ENCODE results near the gene MISFA.

The MISFA gene

DNA sequence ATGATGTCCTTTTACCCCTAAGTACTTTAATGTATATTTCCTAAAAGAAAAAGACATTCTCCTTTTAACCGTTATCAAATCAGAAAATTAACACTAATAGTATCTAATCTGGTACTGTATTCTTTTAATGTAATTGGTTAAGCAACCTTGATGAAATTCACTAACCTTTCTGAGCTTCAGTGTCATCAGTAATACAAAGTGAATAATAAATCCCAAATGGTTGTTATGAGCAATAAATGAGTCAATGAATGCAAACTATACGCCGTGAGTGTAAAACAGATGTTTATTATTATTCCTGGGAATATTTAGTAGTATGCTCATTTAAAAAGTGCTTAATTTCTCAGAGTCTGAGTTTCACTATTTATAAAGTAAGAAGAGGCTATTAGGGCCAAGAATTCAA is 32.5 kb upstream of the MISFA start:
- ATAC-seq: peak; percentile 38; the same call in 1 of the 3 replicates
- no peak for TF ChIP-seq PPARA (CRISPR knock-in tag; IDR thresholded peaks at IDR 0.05; ENCODE audit: borderline replicate concordance)
- no peak for TF ChIP-seq ZC3H10 (CRISPR knock-in tag; IDR thresholded peaks at IDR 0.05)
- TF ChIP-seq, protein P1, sequence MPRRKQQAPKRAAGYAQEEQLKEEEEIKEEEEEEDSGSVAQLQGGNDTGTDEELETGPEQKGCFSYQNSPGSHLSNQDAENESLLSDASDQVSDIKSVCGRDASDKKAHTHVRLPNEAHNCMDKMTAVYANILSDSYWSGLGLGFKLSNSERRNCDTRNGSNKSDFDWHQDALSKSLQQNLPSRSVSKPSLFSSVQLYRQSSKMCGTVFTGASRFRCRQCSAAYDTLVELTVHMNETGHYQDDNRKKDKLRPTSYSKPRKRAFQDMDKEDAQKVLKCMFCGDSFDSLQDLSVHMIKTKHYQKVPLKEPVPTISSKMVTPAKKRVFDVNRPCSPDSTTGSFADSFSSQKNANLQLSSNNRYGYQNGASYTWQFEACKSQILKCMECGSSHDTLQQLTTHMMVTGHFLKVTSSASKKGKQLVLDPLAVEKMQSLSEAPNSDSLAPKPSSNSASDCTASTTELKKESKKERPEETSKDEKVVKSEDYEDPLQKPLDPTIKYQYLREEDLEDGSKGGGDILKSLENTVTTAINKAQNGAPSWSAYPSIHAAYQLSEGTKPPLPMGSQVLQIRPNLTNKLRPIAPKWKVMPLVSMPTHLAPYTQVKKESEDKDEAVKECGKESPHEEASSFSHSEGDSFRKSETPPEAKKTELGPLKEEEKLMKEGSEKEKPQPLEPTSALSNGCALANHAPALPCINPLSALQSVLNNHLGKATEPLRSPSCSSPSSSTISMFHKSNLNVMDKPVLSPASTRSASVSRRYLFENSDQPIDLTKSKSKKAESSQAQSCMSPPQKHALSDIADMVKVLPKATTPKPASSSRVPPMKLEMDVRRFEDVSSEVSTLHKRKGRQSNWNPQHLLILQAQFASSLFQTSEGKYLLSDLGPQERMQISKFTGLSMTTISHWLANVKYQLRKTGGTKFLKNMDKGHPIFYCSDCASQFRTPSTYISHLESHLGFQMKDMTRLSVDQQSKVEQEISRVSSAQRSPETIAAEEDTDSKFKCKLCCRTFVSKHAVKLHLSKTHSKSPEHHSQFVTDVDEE (CRISPR knock-in tag; IDR thresholded peaks at IDR 0.05): no peak
- no peak for TF ChIP-seq ZFP3 (CRISPR knock-in tag; IDR thresholded peaks at IDR 0.05)
- TF ChIP-seq, protein P2, sequence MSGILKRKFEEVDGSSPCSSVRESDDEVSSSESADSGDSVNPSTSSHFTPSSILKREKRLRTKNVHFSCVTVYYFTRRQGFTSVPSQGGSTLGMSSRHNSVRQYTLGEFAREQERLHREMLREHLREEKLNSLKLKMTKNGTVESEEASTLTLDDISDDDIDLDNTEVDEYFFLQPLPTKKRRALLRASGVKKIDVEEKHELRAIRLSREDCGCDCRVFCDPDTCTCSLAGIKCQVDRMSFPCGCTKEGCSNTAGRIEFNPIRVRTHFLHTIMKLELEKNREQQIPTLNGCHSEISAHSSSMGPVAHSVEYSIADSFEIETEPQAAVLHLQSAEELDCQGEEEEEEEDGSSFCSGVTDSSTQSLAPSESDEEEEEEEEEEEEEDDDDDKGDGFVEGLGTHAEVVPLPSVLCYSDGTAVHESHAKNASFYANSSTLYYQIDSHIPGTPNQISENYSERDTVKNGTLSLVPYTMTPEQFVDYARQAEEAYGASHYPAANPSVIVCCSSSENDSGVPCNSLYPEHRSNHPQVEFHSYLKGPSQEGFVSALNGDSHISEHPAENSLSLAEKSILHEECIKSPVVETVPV (CRISPR knock-in tag; IDR thresholded peaks at IDR 0.05): no peak
- no peak for TF ChIP-seq ESRRG (CRISPR knock-in tag; IDR thresholded peaks at IDR 0.05)
- TF ChIP-seq, protein P3, sequence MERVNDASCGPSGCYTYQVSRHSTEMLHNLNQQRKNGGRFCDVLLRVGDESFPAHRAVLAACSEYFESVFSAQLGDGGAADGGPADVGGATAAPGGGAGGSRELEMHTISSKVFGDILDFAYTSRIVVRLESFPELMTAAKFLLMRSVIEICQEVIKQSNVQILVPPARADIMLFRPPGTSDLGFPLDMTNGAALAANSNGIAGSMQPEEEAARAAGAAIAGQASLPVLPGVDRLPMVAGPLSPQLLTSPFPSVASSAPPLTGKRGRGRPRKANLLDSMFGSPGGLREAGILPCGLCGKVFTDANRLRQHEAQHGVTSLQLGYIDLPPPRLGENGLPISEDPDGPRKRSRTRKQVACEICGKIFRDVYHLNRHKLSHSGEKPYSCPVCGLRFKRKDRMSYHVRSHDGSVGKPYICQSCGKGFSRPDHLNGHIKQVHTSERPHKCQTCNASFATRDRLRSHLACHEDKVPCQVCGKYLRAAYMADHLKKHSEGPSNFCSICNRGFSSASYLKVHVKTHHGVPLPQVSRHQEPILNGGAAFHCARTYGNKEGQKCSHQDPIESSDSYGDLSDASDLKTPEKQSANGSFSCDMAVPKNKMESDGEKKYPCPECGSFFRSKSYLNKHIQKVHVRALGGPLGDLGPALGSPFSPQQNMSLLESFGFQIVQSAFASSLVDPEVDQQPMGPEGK (CRISPR knock-in tag; IDR thresholded peaks at IDR 0.05; ENCODE audit: borderline replicate concordance): no peak
- no peak for TF ChIP-seq ARNTL (CRISPR knock-in tag; IDR thresholded peaks at IDR 0.05; ENCODE audit: borderline replicate concordance, low read depth)

DNA sequence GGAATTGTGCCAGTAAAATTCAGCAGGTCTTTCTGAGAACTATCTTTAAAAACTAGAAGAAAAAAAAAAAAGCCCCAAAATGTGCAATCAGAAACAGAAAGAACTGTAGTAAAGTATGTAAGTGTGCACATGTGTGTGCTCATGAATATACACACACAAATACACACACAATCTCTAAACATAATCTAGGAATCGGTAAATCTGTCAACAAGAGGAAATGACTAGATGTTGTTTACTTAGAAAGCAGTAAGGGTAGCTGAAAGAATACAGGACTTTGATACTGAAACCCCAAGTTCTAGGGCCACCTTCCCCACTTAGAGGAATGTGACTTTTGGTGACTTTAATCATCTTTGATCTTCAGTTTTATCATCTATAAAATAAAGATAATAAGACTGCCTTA is 24.2 kb upstream of the MISFA start:
- no peak for ATAC-seq
- no peak for TF ChIP-seq ISL1 (CRISPR knock-in tag; IDR thresholded peaks at IDR 0.05)
- TF ChIP-seq CSDC2 (CRISPR knock-in tag; IDR thresholded peaks at IDR 0.05): no peak
- no peak for TF ChIP-seq BACH2 (CRISPR knock-in tag; IDR thresholded peaks at IDR 0.05; ENCODE audit: borderline replicate concordance)
- no peak for TF ChIP-seq RARB (CRISPR knock-in tag; IDR thresholded peaks at IDR 0.05)
- no peak for TF ChIP-seq ZNF70 (CRISPR knock-in tag; IDR thresholded peaks at IDR 0.05)
- TF ChIP-seq OSR1 (CRISPR knock-in tag; IDR thresholded peaks at IDR 0.05): no peak
- TF ChIP-seq ZFP3 (CRISPR knock-in tag; IDR thresholded peaks at IDR 0.05): no peak
- TF ChIP-seq PPARA (CRISPR knock-in tag; IDR thresholded peaks at IDR 0.05; ENCODE audit: borderline replicate concordance): no peak
- TF ChIP-seq, protein P4, sequence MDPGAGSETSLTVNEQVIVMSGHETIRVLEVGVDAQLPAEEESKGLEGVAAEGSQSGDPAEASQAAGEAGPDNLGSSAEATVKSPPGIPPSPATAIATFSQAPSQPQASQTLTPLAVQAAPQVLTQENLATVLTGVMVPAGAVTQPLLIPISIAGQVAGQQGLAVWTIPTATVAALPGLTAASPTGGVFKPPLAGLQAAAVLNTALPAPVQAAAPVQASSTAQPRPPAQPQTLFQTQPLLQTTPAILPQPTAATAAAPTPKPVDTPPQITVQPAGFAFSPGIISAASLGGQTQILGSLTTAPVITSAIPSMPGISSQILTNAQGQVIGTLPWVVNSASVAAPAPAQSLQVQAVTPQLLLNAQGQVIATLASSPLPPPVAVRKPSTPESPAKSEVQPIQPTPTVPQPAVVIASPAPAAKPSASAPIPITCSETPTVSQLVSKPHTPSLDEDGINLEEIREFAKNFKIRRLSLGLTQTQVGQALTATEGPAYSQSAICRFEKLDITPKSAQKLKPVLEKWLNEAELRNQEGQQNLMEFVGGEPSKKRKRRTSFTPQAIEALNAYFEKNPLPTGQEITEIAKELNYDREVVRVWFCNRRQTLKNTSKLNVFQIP (CRISPR knock-in tag; IDR thresholded peaks at IDR 0.05; ENCODE audit: borderline replicate concordance, low read depth): no peak
- TF ChIP-seq ZNF565 (CRISPR knock-in tag; conservative IDR thresholded peaks at IDR 0.05; ENCODE audit: low read depth): no peak
- no peak for TF ChIP-seq GLIS3 (CRISPR knock-in tag; IDR thresholded peaks at IDR 0.05)
- TF ChIP-seq, protein P2 (CRISPR knock-in tag; IDR thresholded peaks at IDR 0.05): no peak
- TF ChIP-seq TOX (CRISPR knock-in tag; IDR thresholded peaks at IDR 0.05; ENCODE audit: borderline replicate concordance): no peak
- no peak for TF ChIP-seq ZFP30 (CRISPR knock-in tag; IDR thresholded peaks at IDR 0.05)
- TF ChIP-seq ARNTL (CRISPR knock-in tag; IDR thresholded peaks at IDR 0.05; ENCODE audit: borderline replicate concordance, low read depth): no peak
- TF ChIP-seq SNAI2 (CRISPR knock-in tag; IDR thresholded peaks at IDR 0.05): no peak
- TF ChIP-seq, protein P3 (CRISPR knock-in tag; IDR thresholded peaks at IDR 0.05; ENCODE audit: borderline replicate concordance): no peak
- no peak for TF ChIP-seq TCF4 (CRISPR knock-in tag; IDR thresholded peaks at IDR 0.05; ENCODE audit: borderline replicate concordance)
- TF ChIP-seq, protein P5, sequence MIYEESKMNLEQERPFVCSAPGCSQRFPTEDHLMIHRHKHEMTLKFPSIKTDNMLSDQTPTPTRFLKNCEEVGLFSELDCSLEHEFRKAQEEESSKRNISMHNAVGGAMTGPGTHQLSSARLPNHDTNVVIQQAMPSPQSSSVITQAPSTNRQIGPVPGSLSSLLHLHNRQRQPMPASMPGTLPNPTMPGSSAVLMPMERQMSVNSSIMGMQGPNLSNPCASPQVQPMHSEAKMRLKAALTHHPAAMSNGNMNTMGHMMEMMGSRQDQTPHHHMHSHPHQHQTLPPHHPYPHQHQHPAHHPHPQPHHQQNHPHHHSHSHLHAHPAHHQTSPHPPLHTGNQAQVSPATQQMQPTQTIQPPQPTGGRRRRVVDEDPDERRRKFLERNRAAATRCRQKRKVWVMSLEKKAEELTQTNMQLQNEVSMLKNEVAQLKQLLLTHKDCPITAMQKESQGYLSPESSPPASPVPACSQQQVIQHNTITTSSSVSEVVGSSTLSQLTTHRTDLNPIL (CRISPR knock-in tag; IDR thresholded peaks at IDR 0.05; ENCODE audit: low read depth): no peak
